Lower lobe of right lung (tissue), 2 donors: Measurements from ENCODE around the gene ZNF653. TPM values are rescaled to one million over a fixed set of nuclear protein-coding genes. Genes with fewer than 3 reads are reported as not detected.

ENCODE experiments used
- ATAC-seq, 2 donors: fragments of 200-7000 bp; cut with Tn5 transposase; one replicate each; pipeline ENCODE4 v1.9.1; 2020 to 2022; ENCODE audit warnings: mild to moderate bottlenecking in 2 of 2, moderate library complexity in 2 of 2
- DNase-seq: peaks from one replicate; pipeline ENCODE4 v3.0.0-alpha.2; 2020
- H3K27ac ChIP-seq: fragments of 200-600 bp; one replicate; pipeline ENCODE4 v1.8.0; 2022
- H3K27me3 ChIP-seq: fragments of 200-600 bp; one replicate; pipeline ENCODE4 v1.8.0; 2022; ENCODE audit warnings: low read depth
- H3K36me3 ChIP-seq: fragments of 200-600 bp; one replicate; pipeline ENCODE4 v1.8.0; 2022; ENCODE audit warnings: mild to moderate bottlenecking
- H3K4me1 ChIP-seq: fragments of 200-600 bp; one replicate; pipeline ENCODE4 v1.8.0; 2022
- H3K4me3 ChIP-seq: fragments of 200-600 bp; one replicate; pipeline ENCODE4 v1.8.0; 2022; ENCODE audit warnings: mild to moderate bottlenecking
- H3K9me3 ChIP-seq: fragments of 200-600 bp; one replicate; pipeline ENCODE4 v1.8.0; 2022
- intact Hi-C: fragments of 100-400 bp; cut with DNase I; formaldehyde crosslinking; loops from one replicate; pipeline ENCODE4 v1.11.0; 2022
- total RNA-seq: library from RNA; stranded (reverse); fragmentation: NEBNext Ultra II Directional; extraction: Animal tissue kit (Norgen Biotek cat#: 25700); gene quantifications from one replicate; pipeline ENCODE4 v1.2.1, GENCODE V29; 2021
- TF ChIP-seq, protein P1 (sequence below): fragments of 200-600 bp; IDR thresholded peaks from one replicate; pipeline ENCODE4 v1.8.0; 2022; ENCODE audit warnings: antibody characterized with exemption, mild to moderate bottlenecking
- donor health status: DM: no; HTN: yes; CAD: no; lungs with severe emphysema.

Gene ZNF653
- total RNA-seq, 1 donor from 2014 or later, result 9.2 TPM

DNA sequence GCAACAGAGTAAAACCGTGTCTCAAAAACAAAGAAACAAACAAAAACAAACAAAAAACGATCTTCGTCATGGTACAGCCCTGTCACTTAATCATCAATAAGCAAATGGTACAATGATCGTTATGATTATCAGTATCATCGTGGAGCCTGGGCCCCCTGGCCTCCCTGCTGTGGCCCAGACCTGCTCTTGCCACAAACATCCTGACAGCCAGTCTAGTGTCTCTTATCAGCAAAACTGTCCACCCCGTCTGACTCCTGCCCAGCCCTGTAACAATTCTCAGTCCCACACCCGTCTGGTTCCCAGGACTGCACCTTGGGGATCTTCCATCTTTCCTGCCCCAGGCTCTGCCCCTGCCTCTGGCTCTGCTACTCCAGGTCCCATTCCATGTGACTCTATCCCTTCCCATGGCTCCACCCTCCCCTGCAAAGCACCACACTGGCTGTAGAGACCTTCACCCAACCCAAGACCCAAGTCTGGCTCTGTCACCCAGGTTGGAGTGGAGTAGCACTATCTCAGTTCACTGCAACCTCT, 5.7 kb downstream of the ZNF653 start:
- Histone ChIP-seq H3K27me3 (no peaks in the 10 kb centered on the region), H3K4me1 (no peaks in the 10 kb centered on the region), H3K27ac (no peak overlapping the region), H3K9me3 (no peaks in the 10 kb centered on the region), H3K4me3 (no peak overlapping the region), H3K36me3 (peaks cover 15% of the 10 kb centered on the region)
- TF ChIP-seq, protein P1, sequence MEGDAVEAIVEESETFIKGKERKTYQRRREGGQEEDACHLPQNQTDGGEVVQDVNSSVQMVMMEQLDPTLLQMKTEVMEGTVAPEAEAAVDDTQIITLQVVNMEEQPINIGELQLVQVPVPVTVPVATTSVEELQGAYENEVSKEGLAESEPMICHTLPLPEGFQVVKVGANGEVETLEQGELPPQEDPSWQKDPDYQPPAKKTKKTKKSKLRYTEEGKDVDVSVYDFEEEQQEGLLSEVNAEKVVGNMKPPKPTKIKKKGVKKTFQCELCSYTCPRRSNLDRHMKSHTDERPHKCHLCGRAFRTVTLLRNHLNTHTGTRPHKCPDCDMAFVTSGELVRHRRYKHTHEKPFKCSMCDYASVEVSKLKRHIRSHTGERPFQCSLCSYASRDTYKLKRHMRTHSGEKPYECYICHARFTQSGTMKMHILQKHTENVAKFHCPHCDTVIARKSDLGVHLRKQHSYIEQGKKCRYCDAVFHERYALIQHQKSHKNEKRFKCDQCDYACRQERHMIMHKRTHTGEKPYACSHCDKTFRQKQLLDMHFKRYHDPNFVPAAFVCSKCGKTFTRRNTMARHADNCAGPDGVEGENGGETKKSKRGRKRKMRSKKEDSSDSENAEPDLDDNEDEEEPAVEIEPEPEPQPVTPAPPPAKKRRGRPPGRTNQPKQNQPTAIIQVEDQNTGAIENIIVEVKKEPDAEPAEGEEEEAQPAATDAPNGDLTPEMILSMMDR, result no peak
- intact Hi-C loops, result no loop called here
- ATAC-seq, result no peak
- no peak for DNase-seq

GRCh38 chr19:11499220-11499726, 6.4 kb downstream of the ZNF653 start:
- Histone ChIP-seq H3K27me3 (no peaks in the 10 kb centered on the region), H3K4me1 (no peaks in the 10 kb centered on the region), H3K27ac (no peak overlapping the region), H3K4me3 (no peak overlapping the region), H3K36me3 (peaks cover 21% of the 10 kb centered on the region), H3K9me3 (no peaks in the 10 kb centered on the region)
- TF ChIP-seq, protein P1, result no peak
- ATAC-seq, result no peak
- intact Hi-C loops, result no loop called here
- no peak for DNase-seq

DNA sequence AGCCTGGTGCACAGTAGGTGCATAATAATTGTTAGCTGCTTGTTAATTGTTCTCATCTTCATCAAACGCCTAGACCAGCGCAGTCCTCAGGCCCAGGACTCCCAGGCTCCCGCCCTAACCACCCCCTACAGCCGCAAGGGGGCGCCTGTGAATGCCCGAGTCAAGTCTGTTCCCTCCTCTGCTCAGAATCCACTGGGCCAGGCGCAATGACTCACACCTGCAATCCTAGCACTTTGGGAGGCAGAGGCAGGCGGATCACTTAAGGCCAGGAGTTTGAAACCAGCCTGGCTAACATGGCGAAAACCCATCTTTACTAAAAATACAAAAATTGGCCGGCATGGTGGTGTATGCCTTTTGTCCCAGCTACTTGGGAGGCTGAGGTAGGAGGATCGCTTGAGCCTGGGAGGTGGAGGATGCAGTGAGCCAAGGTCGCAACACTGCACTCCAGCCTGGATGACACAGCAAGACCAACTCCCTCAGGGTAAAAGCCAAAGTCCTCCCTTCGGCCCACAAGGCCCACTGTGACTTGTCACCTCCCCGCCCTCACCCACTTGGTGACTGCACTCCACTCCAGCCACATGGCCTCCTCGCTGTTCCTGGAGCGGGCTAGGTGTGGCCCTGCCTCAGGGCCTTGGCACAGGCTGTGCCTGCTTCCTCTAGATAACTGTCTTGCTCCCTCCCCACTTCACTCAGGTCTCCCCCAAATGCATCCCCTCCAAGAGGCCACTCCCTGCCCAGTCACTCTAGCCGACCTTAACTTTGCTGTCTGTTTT, 9.1 kb downstream of the ZNF653 start:
- DNase-seq, result peak; percentile 72
- intact Hi-C loops, result no loop called here
- Histone ChIP-seq H3K9me3 (no peaks in the 10 kb centered on the region), H3K27ac (no peak overlapping the region), H3K4me3 (no peak overlapping the region), H3K27me3 (no peaks in the 10 kb centered on the region), H3K36me3 (peaks cover 42% of the 10 kb centered on the region), H3K4me1 (no peaks in the 10 kb centered on the region)
- ATAC-seq, result peak; percentile 72 to 76
- TF ChIP-seq, protein P1, result peak; percentile 69

GRCh38 chr19:11495885-11496284, 9.8 kb downstream of the ZNF653 start:
- Histone ChIP-seq H3K27me3 (no peaks in the 10 kb centered on the region), H3K36me3 (peaks cover 42% of the 10 kb centered on the region), H3K4me1 (no peaks in the 10 kb centered on the region), H3K9me3 (no peaks in the 10 kb centered on the region), H3K4me3 (no peak overlapping the region), H3K27ac (no peak overlapping the region)
- DNase-seq, result no peak
- no peak for ATAC-seq
- TF ChIP-seq, protein P1, result no peak
- intact Hi-C loops, result no loop called here

- no peaks in the 10 kb centered on the region for H3K9me3 ChIP-seq
- TF ChIP-seq, protein P1, result no peak
- peaks cover 42% of the 10 kb centered on the region for H3K36me3 ChIP-seq
- H3K4me1 ChIP-seq, result no peaks in the 10 kb centered on the region
- DNase-seq (no peak), ATAC-seq (no peak)
- H3K27ac ChIP-seq, result no peak overlapping the region
- no peaks in the 10 kb centered on the region for H3K27me3 ChIP-seq
- intact Hi-C loops, result no loop called here
- H3K4me3 ChIP-seq, result no peak overlapping the region
Measured at GRCh38 chr19:11495481-11495880, 10.2 kb downstream of the ZNF653 start.
